H1 (cell line): Measurements from ENCODE around the gene SAMD9L. TPM values are rescaled to one million over a fixed set of nuclear protein-coding genes. Genes with fewer than 3 reads are reported as not detected.

Experiments used
- CHD1 ChIP-seq: IDR thresholded peaks from 2 replicates; pipeline ENCODE4 v1.6.1; 2012; ENCODE audit warnings: low read depth, low read length, improper control_type of control experiment
- RAD21 ChIP-seq, 2 experiments: IDR thresholded peaks in 1 of 2; conservative IDR thresholded peaks in 1 of 2; 2 replicates each; pipeline ENCODE4 v1.6.1; 2011; ENCODE audit warnings: low read depth in 2 of 2, low read length in 2 of 2, improper control_type of control experiment in 1 of 2, inconsistent platforms in 1 of 2, mild to moderate bottlenecking in 1 of 2, moderate library complexity in 1 of 2
- RNF2 ChIP-seq: fragments of 200-900, 300-1000 bp; sonication (generic); IDR thresholded peaks from 2 replicates; pipeline ENCODE4 v1.7.1; 2016; ENCODE audit warnings: borderline replicate concordance, low read depth, mild to moderate bottlenecking, antibody characterized with exemption, low read length; ENCODE audit not compliant: poor library complexity, severe bottlenecking; ENCODE audit errors: missing control alignments
- SP1 ChIP-seq: IDR thresholded peaks from 2 replicates; pipeline ENCODE4 v1.6.1; 2011; ENCODE audit warnings: low read depth, low read length
- TAF1 ChIP-seq: IDR thresholded peaks from 2 replicates; pipeline ENCODE4 v1.6.1; 2011; ENCODE audit warnings: mild to moderate bottlenecking, low read depth, low read length
- polyA plus RNA-seq, 7 experiments: library from polyadenylated mRNA; depleted of rRNA in 3 of 7; stranded (reverse) in 5 of 7; unstranded in 2 of 7; fragments of >200 nt in 5 of 7; fragments of 200-250 nt in 2 of 7; gene quantifications; 1 replicate in 5 of 7; 2 replicates in 1 of 7; 4 replicates in 1 of 7; pipeline versions ENCODE4 v1.2.1 to v1.2.3, GENCODE V29; 2011 to 2013; ENCODE audit warnings: missing spikeins in 2 of 7, mixed read lengths in 2 of 7
- total RNA-seq: library from RNA; stranded (reverse); fragmentation: NEBNext Ultra II Directional; extraction: Animal tissue kit (Norgen Biotek cat#: 25700); gene quantifications from 2 replicates; pipeline ENCODE4 v1.2.1, GENCODE V29; 2021
- TF ChIP-seq, protein P1 (sequence below): IDR thresholded peaks from 2 replicates; pipeline ENCODE4 v1.6.1; 2011; ENCODE audit warnings: low read depth, mild to moderate bottlenecking, low read length; ENCODE audit not compliant: insufficient read depth

Gene SAMD9L
- total and polyA plus RNA-seq, 2 of the 8 experiments (the other 6 are each of a cell fraction or from before 2014, with no cell fraction given): not detected

DNA sequence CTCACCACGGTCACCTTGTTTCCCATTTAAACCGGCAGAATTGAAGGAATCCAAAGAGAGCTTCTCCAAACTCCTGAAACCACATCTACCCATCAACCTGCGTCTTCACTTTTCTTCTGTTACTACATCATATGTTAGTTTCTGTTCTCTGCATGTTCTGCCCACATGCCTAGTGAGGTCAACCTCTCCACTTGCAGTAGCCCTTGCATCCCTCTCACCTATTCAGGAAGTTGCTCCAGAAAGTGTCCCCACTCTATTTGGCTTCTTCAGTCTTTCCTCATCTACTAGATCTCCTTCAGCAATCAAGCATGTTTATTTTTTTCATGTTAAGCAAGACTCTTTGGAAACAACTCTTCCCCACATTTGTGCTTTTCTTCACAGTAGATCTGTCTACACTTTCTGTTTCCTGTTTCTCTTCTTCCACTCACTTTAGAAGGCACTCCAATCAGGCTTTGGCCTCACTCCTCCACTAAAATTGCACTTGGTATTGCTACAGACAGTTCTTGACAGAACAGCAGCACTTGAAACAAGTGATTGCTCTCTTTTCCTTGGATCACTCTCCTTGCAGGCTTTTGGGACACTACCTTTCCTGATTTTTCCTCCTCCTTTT, 7.5 kb downstream of the SAMD9L start (continued):
- TF ChIP-seq, protein P1, sequence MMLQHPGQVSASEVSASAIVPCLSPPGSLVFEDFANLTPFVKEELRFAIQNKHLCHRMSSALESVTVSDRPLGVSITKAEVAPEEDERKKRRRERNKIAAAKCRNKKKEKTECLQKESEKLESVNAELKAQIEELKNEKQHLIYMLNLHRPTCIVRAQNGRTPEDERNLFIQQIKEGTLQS: no peak
- no peak for TF ChIP-seq SP1
- TF ChIP-seq TAF1: no peak
- TF ChIP-seq RNF2: no peak
- no peak for TF ChIP-seq CHD1
- no peak for TF ChIP-seq RAD21 (IDR thresholded peaks at IDR 0.05 in 1 of 2, conservative IDR thresholded peaks at IDR 0.05 in 1 of 2; ENCODE audit: low read depth in 2 of 2, low read length in 2 of 2)
